ENCODE data around the gene TRAPPC14.

TRAPPC14 gene

DNA sequence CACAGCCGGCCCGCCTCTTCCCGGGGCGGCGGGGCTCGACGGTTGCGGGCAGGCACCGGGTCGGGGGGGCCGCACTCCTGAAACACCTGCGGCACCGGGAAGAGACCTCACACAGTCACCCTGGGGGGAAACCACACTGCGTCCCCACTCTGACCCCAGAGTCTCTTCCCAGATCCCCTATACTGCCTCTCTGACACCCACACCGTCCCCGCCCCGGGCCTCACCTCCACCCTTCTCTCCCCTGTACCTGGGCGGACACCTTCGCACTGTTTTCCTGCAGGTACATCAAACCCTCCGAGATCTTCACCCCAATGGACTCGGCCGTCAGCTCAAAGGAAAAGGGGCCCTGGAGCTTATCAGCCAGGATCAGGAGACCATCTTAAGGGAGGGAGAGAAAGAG lies 13.3 kb upstream of the TRAPPC14 start:
- DNase-seq = no peak

DNA sequence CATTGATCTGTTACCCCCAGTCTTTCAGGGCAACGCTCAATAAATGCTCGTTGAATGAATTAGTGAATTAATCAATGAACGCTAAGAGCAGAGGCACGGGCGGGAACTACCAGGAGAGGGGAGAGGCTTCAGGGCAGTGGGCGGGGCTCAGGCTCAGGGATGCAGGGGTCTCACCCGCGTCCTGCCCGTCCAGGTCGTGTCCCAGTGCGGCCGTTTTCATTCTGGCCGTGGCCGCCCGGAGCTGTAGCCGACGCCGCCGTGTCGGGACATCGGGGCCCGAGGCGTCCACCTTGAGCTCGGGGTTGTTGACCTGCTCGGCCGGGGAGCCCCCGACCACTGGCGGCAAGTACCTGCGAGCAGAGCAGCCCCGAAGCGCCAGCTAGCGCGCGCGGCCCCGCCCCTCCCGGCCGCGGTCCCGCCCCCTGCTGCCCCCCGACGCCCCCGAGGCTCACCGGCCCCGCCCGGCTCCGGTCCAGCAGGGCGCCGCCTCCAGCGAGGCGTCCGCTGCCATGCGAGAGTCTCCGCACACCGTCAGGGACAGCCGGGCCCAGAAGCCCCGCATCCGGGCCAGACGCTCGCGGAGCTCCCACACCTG lies 12.7 kb upstream of the TRAPPC14 start:
- no peak for DNase-seq

DNA sequence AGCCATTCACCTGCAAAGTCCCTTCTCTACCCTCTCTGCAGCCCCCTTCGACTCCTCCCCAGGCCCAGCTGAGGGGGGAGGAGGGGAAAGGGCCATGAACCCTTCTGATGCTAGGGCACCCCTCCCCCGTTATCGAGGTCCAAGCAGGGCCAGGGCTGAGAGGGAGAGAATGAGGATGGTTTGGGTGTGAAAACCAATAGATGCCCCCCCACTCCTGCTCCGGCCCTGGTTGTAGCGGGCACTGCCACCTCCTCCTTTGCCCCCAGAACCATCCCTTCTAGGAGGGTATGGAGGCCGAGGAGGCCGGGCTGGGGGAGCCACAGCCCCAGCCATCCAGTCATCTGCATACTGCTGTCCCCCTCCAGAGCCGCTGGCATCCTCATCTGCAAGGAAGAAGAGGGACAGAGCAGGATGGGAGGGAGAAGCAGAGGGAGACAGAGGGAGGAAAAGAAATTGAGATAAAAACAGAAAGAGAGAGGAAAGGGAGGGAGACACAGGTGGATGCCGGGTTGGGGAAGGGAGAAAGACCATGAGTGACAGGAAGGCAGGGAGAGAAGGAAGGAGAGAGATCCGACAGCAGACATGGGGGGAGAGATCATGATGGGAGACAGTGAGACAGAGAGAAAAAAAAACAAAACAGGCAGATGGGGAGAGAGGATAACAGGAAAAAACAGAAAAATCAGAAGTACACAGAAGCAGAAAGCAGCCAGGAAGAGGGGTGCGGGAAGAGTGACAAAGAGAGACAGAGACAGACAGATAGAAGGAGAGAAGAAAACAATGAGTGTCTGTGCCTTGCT lies 11.8 kb upstream of the TRAPPC14 start:
- DNase-seq = no peak

DNA sequence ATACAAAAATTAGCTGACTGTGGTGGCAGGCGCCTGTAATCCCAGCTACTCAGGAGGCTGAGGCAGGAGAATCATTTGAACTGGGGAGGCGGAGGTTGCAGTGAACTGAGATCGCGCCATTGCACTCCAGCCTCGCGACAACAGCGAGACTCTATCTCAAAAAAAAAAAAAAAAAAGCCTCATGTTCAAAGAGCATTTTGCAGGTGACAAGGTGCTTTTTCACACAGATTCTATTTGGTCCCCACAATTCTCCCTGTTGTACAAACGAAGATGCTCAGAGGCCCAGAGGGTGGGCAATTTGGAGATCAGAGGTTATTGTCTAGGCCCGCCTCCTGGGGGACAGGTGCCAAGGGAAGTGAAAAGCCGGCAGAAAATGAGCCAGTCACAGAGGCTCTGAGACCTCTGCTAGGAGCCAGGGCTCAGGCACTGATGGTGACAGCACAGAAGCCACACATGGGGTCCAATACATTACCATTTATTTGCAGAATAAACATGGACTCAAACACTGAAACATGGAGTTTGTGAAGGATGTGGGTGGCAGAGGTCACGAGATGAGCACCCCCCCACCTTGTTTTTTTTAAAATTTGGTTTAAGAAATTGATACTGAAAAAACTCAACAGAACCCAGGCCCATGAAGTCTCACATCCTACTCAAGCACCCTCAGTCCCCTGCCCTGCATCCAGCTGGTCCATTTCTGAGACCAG lies 10.8 kb upstream of the TRAPPC14 start:
- DNase-seq = no peak

DNA sequence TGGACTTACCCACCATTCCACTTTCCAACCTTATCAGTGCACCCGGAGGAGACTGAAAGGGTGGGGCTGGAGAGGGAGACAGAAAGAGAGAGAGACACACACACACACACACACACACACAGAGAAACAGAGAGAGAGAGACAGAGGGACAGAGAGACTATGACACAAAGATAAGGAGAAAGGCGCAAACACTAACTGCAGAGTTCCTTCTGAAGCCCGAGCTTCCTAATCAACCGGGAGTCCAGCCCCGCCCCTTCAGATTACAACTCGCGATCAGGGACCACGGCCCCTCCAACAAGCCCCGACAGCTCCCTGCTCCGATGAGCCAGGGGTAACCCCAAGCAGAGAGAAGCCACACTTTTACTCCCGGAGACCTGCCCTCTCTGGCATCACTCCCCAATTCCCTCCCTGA lies 9.4 kb upstream of the TRAPPC14 start:
- no peak for DNase-seq

DNA sequence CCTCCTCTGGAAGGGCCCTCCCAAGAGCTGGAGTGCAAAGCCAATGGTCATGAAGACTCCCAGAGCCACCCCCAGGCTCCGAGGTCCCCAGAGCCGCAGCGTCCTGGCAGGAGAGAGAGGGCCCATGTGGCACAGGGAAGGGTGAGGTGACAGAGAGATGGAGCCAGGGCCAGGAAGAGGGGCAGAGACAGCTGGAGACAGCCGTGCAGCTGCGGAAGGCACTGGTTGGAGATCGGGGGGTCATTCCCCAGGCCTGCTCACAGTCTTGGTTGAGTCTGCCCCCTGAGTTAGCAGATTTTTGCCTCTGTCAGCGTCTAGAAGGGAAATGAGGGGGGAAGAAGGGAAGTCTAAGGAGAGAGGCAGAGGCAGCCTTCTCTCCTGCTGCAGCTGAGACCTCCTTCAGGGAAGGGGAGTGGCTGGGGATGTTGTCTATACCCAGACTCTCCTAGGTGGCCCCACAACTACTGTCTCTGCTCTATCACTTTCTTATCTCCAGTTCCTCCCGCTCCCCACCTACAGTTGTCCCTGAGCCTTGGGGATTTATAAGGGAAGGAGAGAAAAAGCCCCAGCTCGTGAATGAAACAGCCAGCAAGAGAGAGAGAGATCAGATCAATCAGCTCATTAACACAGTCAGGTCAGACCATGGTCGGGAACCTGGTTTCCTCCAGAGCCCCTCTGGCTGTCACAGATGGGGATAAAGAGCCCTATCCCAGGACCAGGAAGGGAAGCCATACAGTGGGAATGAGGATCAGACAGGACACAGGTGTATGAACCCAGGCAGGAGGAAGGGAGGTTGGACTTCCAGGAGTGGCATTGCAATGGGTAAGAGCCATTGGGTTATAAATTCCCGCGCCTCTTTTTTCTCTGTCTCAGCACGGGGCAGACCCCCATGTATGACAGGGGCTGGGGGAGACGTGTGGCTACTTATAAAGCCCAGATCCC lies 8.7 kb upstream of the TRAPPC14 start:
- no peak for DNase-seq

DNA sequence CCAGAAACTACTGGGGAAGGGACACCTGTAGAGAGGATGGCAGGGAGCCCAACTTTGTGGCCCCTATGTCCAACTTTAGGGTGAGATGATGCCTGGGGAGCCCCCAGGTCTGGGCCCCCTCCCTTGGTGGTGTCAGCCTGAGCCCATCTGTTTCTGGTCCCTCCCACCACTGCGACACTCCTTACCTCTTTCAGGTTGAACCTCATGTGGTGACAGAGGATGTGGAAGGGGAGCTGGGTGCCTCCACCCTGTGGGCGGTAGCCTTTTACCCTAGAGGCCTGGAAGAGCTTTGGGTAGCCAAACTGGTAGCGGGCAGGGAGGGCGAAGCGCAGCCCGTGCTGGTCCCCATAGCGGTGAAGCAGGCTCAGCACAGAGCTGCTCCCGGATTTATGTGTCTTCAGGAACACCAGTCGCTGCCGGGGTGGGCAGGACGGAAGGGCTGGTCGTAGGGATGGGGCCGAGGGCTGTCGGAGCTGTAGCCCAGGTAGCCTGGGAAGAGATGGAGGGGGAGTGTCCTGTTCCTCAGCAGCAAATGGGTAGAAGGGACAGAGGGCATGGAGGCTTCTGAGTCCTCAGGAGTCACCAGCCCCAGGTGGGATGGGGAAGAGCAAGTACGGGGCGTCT lies 7.9 kb upstream of the TRAPPC14 start:
- DNase-seq = no peak

DNA sequence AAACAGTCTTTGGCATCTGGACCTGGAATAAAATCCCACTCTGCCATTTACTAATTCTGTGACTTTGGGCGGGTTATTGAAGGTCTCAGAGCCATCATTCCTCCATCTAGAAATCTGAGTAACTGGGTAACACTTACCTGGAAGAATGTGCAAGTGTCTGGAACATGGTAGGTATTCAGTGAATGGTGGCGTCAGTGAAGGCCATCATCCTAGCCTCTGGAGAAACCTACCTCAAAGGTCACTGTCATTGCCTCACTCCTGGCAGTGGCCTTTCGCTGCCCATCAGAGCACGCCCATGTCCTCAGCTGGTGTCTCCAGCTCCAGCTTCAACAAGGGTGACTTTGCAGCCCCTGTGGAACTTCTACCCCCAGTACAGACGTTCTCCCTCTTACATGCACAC lies 5.3 kb upstream of the TRAPPC14 start:
- DNase-seq = no peak

DNA sequence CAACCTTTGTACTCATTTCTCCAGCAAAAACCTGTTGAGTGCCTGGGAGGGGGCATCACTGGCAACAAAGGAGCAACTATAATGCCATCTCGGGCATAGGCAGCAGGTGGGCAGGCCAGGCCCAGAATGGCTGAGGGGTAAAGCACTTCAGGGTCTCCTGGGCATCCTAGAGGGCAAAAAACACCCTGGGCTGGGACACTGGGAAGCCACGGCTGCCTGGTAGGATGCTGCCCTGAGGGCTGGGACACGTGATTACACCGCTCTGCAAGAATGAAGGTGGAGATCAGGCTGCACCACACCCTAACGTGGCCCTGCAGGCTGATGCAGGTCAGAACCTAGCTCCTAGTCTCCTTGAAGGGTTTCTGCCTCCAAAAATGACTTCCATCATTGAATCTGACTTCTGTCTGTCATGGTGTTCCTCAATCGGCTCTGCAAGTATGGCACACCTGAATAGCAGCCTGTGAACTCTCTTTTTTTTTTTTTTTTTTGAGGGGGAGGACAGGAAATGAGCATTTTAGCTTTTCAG lies 4.5 kb upstream of the TRAPPC14 start:
- DNase-seq = no peak

DNA sequence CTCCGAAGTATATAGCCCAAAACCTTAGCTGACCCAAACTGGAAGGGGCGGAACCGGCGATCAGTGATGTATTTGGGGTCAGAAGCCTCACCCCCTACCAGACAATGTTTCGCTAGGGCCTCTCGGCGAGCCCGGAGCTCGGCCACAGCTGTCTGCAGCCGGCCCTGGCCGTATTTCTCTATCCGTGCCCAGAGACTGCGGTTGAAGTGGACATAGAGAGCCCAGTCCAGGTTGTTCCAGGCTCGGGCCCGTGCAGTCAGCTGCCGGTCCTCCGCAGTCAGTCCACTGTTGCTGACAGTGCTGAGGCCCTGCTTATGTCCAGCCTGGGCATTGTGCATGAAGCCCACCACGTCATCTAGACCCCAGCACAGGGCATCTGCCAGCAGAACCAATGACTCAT lies 1.5 kb upstream of the TRAPPC14 start:
- no peak for DNase-seq

DNA sequence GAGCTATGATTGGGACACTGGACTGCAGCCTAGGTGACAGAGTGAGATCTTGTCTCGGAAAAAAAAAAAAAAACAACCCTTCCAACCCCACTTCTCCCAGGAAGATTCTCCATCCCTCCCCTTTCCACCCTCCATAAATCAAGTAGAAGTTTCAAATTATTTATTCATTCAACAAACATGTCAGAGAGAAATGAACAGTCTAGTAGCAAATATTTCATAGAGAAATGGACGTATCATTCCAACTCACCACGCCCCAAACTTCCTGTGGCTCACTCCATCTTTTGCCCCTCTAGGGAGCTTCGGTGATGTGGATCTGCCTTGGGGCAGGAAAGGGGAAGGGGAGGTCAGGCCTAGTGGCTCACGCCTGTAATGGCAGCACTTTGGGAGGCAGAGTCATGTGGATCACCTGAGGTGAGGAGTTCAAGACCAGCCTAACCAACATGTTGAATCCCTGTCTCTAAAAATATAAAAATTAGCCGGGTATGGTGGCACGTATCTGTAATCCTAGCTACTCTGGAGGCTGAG lies 638 bp upstream of the TRAPPC14 start:
- DNase-seq = no peak

DNA sequence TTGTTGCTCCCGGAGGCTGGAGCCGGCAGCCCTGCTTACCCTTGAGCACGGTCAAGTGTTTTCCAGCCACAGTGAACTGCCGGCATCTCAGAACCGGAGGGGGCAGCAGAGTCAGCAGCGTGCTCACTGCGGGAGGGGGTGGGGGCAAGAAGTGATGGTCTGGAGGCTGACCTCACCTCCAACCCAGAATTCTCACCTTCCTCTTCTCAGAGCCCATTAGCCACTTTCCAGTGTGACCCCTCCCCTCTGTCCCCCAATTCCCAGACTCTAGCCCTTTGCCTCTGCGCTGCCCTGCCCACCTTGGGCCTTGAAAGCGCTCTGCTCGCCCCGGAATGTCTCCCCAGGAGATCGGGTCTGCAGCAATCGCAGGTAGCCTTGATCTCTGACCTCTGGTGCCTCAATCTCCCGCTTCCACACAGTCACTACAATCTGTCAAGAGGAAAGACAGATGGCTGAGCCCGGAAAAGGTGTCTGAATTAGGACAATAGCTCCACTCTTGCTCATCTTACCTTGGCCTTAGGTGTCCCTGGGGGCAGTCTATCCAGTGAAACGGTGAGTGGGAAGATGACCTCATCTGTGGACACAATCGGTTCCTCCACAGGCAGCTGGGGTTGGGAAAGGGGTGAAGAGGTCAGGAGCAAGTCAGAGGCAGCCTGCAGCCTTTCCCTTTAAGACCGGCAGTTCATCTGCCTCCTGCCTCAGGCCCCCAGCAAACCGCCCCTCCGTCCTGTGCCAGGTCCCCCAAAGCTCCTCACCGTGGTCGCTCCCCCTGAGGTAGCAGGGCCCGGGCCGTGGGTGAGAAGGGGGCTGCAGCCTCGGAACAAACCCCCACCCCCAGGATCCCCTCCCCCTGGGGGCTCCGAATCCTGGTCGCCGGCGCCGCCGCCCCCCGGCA lies 942 bp downstream of the TRAPPC14 start:
- DNase-seq = no peak

DNA sequence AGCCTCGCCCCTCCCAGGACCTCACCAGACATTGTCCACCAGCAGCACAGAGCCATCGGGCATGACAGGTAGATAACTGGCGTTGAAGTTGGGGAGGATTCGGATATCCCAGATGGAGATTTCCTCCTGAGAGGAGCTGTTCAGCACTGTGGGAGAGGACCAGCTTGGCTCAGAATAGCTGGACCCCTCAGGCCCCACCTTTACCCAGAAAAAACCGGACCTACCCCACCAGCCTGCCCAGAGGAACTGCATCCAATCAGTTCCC lies 1.5 kb downstream of the TRAPPC14 start:
- DNase-seq = no peak

DNA sequence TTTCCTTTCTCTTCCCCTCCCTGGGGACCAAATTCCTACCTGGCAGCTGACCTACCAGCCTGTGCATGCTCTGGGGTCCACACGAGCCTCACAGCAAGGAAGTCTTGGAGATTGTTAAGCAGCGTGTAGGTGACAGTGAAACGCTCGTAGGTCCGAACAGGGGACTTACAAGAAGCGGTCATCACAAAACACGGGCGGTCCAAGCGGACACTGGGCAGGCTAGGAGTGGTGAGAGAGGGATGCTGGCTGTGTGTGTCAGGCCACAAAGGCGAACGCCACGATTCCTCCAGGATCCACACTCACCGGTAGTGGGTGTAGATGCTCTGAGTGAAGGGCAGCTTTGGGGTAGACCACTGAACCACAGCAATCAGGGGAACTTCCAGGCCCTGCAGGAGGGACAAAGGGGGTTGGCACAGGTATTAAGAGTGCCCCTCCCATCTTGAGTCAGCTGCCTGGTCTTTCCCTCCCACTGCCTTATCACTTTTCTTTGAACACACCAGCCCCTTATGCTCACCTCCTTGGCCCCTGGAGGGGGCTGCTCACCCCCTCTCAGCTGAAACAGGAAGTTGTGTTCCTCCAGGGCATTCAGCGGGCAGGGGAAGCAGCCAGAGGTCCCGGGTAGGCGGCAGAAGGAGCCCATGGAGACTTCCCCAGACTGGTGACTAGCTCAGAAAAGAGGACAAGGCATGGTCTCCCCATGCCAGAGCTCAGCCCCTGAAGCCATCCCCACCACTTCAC lies 2.0 kb downstream of the TRAPPC14 start:
- no peak for DNase-seq

DNA sequence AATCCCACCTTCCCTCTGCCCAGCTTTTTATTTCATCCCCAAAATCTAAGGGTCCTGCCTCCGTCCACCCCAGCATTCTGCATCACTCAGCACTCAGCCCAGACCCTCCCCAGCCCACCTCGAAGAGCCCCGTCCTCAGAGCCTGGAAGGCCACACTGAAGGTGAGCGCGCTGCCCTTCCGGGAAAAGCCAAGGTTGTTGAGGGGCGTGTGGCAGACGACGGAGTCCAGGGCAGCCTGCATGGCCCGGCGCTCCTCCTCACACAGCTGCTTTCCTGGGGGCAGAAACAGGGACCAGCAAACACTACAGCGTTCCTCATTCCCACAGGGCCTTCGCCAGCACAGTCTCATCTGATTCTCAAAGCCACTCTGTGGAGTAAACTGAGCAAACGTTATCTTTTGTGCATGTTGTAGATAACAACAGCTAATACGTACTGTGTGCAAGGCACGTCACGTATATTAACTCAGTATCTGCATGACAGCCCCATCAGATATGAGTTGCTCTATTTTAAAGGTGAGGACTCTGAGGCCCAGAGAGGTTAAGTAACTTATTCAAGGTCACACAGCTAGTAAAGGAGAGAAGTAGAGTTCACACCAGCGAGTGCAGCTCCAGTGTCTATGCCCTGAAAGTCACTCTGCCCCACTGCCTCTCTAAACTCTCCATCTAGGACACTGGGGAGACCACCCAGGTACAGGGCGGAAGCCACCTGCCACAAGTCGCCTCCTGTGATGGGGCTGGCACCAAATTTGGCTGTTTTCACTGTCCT lies 2.8 kb downstream of the TRAPPC14 start:
- DNase-seq = no peak

DNA sequence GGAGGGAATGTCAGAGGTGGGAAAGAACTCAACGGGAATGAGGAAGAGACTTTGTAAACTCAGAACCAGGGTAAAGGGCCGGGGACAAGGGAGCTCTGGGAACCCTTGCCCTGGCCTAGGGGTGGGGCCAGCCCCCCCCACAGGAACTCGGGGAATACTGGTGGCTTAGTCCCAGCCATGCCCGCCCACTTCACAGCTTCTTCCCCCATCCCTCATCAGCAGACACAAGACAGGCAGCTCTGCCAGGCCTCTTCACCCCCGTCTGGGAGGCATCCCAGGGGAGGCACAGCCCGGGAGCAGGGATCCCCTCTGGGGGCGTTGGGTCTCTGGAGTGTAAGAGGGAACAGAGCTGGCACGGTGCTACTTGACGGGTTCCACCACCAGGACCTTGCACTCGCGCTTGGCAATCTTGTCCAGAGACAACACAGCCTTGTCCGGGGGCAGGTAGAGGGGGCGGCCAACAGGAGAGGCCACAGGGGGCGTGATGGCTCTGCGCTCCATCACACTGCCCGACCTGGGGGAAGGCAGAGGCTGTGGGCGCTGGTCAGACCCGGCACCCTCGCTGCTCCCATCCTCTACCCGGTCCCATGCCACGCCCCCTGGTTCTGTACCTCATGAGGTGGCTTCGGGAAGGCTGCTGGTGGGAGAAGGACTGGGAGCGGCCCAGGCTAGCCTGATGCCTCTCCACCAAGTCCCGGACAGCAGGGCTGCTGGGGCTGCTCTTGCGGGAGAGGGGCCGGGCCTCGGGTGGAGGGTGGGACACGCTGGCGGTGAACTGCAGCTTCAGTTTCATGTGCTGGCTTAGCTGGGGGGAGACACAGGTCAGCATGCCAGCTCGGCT lies 3.7 kb downstream of the TRAPPC14 start:
- no peak for DNase-seq

DNA sequence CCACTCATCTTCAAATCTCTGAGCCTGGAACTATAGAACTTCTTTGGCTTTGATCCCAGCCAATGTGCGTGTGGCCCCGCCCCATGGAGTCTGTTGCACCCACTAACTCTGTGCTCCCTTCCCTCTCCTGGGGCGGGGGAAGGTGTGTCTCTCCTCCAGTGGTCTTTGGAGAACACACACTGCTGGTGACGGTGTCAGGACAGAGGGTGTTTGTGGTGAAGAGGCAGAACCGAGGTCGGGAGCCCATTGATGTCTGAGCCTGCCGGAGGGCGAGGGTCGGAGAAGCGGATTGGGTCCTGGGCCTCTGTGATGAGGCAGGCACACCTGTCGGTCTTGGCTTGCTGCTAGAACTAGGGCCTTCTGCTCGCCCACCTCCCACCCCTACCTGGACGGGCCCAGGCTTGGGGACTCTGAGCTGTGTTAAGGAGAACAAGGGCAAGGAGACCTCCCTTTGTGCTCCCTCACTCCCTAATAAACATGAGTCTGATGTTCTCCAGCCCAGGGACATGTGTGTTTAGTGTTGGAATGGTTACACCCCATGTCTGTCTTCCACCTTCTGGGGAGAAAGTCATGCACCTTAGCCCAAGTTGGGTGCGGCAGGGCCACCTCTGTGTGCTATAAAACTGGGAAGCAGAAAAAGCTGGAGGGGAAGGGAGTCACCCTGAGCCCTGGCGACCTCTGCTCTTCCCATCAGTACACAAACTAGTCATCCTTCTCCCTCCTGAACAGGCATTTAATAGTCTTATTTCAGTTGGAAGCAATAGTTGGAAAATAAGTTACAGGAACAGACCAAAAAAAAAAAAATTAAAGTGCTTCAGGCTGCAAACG lies 4.6 kb downstream of the TRAPPC14 start:
- DNase-seq = no peak
